GM21360 (cell line): Measurements from ENCODE around the gene PRKAR1B.
A peak's percentile ranks its signal among the peaks of the same experiment; 100 is the strongest.

Experiments
- ATAC-seq: cut with Tn5 transposase; IDR thresholded peaks from one replicate; pipeline ENCODE4 v1.9.1; 2021; ENCODE audit warnings: mild to moderate bottlenecking, moderate library complexity; ENCODE audit not compliant: unreplicated experiment

PRKAR1B gene

GRCh38 chr7:528451-528850 is 198.6 kb downstream of the PRKAR1B start:
- no peak for ATAC-seq

DNA sequence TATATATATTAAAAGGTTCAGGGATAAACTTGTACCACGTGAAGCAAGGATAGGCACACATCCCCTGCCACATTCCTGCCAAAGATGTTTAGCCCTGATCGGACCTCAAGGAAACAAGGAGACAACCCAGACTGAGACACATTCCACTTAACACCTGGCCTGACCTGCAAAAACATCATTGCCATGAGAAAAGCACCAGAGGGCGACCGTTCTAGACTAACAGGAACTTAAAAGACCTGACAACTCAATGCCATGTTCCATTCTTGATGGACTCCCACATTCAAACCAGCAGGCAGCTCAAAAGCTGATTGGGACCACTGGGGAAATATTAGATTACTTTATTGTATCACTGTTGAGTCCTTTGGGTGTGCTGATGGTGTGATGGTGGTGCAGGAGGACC is 199.4 kb downstream of the PRKAR1B start:
- no peak for ATAC-seq

GRCh38 chr7:526460-527034 is 200.5 kb downstream of the PRKAR1B start:
- ATAC-seq, result no peak

- no peak for ATAC-seq
Observed at GRCh38 chr7:525740-526139, 201.3 kb downstream of the PRKAR1B start.

DNA sequence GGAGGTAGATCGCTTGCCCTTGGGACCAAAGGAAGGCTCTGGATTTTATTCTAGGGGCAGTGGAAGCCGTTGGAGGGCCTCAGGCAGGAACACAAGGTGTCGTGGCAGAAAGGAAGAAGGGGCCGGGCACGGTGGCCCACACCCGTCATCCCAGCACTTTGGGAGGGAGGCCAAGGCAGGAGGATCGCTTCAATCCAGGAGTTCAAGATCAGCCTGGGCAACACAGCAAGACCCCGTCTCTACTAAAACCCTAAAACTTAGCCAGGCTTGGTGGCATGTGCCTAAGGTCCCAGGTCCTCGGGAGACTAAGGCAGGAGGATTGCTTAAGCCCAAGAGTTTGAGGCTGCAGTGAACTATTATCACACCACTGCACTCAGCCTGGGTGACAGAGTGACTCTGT is 202.3 kb downstream of the PRKAR1B start:
- ATAC-seq, result no peak

DNA sequence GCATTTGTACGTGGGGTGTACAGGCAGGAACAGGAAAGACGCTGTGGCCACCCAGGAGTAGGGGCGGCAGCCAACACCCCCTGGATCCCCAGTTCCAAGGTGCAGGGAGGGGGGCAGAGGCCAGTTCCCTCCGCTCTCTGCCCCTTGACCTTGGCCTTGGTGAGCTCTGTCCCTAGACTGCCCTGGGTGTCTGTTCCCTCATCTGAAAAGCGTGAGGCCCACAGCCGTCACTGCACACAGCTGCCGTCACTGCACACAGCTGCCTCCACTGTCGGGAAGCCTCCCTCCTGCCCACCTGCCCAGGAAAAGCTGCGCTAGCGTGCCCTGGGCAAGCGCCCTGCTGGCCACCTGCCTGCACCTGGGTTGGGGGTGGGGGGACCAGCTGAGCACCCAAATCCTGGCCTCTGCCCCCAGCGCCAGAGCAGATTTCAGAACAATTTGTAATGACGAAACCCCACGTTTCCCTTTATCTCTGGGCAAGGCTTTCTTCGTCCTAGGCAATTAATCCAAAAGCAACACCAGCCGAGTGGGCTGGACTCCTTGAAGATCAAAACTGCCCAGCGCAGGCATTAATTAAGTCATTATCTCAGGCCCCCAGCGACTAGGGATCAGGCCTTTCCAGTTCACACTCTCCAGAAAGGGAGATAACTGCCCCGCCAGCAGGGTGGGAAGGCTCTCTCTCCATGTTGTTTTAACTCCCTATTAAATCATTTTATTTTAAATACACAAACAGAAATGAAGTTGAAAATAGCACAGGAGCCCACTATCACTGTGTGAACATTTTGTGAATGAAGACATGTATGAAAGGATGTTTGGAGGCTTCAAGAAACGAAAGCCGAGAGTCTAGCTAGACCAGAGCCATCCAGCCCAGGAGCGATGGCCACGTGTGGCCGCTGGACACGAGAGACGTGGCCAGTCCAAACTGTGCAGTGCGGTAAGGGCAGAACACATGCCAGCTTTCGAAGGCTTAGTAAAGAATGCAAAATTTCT is 203.4 kb downstream of the PRKAR1B start:
- no peak for ATAC-seq

GRCh38 chr7:522951-523314 is 204.1 kb downstream of the PRKAR1B start:
- no peak for ATAC-seq

- ATAC-seq, result peak; percentile 32
Observed at GRCh38 chr7:522071-522950, 204.8 kb downstream of the PRKAR1B start.

DNA sequence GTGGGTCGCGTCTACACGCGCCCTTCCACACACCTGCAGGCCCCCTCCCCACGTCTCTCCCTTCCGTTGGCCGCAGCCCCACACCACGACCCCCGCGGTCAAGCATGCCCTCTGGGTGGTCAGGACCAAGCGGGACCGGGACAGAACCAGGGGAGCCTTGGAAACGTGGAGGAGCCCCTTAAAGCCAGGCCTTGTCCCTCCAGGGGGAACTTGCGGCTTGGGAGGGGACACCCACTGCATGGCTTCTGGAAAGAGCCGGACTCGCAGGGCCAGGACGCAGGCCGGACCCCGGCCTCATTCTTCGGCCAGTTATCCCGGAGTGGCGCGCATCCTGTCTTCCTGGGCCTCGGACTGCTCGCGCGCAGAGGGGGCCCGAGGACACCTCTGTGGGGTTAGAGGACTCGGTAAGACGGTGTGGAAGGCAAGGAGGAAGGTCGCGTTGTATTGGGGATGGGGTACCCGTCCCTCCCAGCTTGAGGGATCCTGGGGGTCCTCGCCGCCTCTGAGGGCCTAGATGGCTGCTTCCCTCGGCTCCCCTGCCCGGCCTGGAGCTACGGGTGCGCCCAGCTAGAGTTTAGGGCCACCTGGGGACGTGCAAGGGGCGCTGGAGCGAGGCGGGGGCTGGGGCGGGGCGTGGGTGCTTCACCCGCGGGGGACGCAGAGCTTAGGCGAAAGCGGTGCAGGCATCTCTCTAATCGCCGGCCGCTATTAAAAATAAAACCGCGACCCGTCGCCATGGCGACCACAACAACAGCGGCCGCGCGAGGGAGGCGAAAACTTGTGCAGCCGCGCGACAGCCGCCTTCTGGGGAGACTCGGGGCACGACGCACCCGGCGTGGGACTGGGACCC is 205.6 kb downstream of the PRKAR1B start:
- no peak for ATAC-seq

GRCh38 chr7:520503-521161 is 206.4 kb downstream of the PRKAR1B start:
- no peak for ATAC-seq

DNA sequence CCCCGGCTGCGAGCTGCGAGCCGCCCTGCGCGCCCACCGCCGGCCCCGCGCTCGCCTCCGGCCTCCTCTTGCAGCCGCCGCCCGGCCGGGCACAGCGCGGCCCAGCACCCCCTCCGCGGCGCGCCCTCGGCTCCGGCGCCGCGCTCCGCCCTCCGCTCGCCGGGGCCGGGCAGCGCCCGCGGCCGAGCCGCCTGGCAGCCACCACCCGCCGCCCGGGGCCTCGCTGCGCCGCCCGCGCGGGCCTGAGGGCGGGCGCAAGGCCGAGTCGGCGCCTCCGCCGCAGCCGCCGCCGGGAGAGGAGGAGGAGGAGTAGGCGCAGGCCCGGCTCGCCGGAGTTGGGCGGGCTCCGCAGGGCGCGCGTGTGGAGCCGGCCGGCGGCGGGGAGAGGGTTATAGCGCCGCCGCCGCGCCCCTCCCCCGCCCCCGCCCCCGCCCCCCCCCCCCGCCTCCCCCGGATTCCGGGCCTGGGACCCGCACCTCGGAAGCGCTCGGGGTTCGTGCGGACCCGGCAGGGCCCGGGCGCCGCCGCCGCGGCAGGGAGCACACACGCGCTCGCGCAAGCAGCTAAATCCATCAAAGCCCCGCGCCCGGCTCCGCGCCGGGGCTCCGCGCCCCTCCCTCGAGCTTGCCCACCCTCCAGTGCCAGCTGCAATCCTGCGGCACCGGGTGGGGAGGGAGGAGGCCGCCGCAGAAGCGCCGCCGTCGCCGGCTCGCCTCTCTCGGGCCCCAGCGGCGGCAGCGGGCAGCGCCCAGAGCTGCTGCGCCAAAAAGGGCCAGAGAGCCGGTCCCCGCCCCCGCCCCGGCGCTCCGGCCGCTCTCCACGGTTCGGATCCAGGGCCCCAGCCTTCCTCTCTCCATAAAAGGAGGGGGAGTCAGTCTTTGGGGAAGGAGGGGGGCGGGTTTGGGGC is 207.3 kb downstream of the PRKAR1B start, which contains the start of gene PDGFA:
TSS of gene PDGFA (minus strand) at position 363 of the 907 bp plus-strand sequence. CDS start 845 bp downstream, outside the sequence.
- ATAC-seq, result no peak

DNA sequence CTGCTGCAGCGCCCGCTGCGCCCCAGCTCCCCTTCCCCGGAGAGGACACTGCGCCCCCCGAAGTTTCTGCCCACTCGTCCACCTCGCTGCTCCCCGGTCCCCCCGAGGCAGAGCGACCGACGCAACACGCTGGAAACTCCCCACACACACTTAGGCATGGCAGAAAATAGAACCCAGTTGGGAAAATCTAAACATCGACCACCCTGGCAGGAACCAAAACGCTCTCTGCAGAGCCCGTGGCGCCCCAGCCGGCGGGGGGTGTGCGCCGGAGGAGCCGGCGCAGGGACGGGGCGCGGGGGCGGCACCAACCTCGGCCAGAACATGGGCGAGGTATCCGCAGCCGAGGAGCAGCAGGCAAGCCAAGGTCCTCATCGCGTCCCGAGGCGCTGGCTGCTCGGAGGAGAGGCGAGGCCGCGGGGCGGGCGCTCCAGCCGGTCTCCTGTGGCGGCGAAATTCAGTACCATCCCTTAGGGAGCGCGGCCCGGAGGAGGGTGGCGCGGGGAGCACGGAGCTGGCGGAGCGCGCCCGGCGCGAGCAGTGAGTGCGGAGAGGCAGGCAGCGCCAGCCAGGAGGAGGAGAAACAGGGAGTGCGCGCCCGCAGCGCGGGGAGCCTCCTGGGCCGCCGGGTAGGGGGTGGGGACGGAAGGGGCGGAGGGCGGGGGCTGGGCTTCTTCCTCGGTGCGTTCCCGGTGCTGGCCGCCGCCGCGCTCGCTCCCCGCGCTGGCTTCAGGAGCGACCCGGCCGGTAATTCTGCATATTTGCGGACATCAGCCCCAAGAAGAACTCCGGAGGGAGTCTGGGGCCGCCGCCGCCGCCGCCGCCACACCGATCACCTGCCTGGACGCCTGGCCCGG is 208.2 kb downstream of the PRKAR1B start:
- no peak for ATAC-seq

DNA sequence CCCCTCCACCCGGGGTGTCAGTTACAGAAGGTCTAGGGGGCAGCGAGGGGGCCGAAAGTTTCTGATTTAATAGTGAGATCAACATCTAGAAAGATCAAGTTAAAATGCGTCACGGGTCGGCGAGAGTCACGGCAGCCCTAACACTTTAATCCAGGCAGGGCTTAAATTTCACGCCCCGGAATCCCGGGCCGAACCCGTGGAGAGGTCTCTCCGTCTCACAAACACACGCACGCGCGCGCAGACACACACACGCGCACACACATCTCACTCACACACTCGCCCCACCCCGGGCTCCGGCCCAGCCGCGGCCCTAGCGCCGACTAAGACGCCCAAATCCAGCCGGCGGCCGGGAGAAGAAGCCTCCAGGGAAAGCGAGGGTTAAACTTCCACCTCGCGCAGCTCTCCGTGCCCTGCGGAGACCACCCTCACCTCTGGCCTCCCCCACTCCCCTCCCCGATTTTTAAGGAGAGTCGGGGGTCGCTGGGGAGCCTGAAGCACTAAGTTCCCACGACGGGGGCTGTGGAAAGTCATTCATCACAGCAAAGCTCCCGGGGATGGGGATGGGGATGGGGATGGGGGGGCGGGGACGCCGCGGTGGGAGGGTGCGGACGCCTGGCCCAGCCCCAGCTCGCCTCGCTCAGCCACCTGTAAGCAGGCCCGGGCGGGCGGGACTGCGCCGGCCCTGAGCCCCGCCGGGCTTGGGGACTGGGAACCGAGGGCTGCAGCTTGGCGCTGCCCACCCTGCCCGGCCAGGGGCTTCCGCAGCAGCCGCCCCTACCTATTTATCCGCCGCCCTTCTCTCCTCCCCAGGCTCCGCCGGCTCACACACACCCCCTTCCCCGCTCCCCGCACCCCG is 209.1 kb downstream of the PRKAR1B start:
- no peak for ATAC-seq

DNA sequence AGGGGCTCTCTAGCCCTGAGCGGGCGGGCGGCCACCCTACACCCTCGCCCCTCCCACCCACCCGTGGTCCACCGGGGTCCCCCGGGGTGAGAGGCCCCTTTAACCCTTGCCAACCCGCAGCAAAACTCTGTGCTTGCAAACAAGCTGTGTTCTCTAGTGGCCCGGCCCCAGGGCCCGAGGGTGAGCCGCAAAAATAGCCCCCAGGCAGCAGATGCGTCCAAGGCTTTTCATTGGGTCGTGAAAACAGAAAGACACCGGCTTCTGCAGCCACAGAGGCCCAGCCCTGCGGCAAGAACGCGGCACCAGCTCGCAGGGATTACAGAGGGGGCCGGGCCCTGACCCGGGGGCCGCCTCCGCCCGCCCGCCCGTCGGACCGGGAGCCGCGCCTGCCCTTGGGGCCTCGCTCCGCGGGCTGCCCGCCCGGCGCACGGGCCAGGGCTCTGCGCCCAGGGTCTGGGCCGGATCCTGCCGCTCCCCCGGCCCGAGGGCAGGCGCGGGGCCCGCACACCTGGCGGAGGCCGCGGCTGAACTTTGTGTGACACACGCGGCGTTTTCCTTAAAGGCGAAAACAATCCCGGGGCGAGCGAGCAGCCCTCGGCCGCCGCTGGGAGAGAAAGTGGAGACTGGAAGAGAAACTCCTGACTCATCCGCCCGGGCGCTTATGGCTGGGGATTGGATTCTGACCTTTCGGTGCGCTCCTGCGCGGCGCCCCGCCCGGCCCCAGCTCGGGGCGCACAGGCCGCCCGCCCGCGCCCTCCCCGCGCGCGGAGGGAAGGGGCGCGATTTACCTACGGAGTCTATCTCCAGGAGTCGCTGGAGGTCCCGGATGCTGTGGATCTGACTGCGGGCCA is 210.2 kb downstream of the PRKAR1B start:
- ATAC-seq, result no peak

GRCh38 chr7:516216-516605 is 210.9 kb downstream of the PRKAR1B start:
- ATAC-seq, result no peak

- ATAC-seq, result no peak
Observed at GRCh38 chr7:515628-516027, 211.5 kb downstream of the PRKAR1B start.
